Measurements from ENCODE around the gene LINGO1.

Gene LINGO1

GRCh38 chr15:77567202-77567601 is 65.5 kb downstream of the LINGO1 start:
- DNase-seq, result no peak

GRCh38 chr15:77566092-77566491 is 66.6 kb downstream of the LINGO1 start:
- DNase-seq, result no peak

GRCh38 chr15:77565378-77565915 is 67.3 kb downstream of the LINGO1 start:
- no peak for DNase-seq

- no peak for DNase-seq
These were observed 67.8 kb downstream of the LINGO1 start for GRCh38 chr15:77564938-77565337.

GRCh38 chr15:77564341-77564740 is 68.4 kb downstream of the LINGO1 start:
- no peak for DNase-seq

GRCh38 chr15:77563623-77564156 is 69.0 kb downstream of the LINGO1 start:
- no peak for DNase-seq
